K562 (cell line): ENCODE data around the gene SLC48A1. TPM values are rescaled to one million over a fixed set of nuclear protein-coding genes. Genes with fewer than 3 reads are reported as not detected.

Source experiments
- BHLHE40 ChIP-seq: IDR thresholded peaks from 2 replicates; pipeline ENCODE4 v1.6.1; 2011; ENCODE audit warnings: low read length, improper control_type of control experiment
- CEBPG ChIP-seq, 3 experiments: fragments of 200-800 bp in 1 of 3; sonication (Bioruptor generic) in 1 of 3; sonication (generic) in 1 of 3; formaldehyde crosslinking in 1 of 3; IDR thresholded peaks in 2 of 3; conservative IDR thresholded peaks in 1 of 3; 2 replicates each; pipeline versions ENCODE4 v1.6.1 to v1.8.0; 2016 to 2022; ENCODE audit warnings: missing compliant biosample characterization in 2 of 3, missing genetic modification characterization in 2 of 3, mild to moderate bottlenecking in 1 of 3, missing genetic modification reagents in 1 of 3
- DACH1 ChIP-seq: fragments of 450-650 bp; IDR thresholded peaks from 2 replicates; pipeline ENCODE4 v1.6.1; 2018; ENCODE audit not compliant: partially characterized antibody
- GTF2A2 ChIP-seq: IDR thresholded peaks from 2 replicates; pipeline ENCODE4 v1.6.1; 2016; ENCODE audit warnings: mild to moderate bottlenecking, missing genetic modification characterization, missing compliant biosample characterization
- MGA ChIP-seq: fragments of 450-650 bp; IDR thresholded peaks from 2 replicates; pipeline ENCODE4 v1.6.1; 2016; ENCODE audit warnings: mild to moderate bottlenecking, moderate library complexity
- PPARD ChIP-seq: fragments of 250-450 bp; sonication (Bioruptor Pico); IDR thresholded peaks from 2 replicates; pipeline ENCODE4 v1.8.0; 2022; ENCODE audit warnings: inconsistent platforms, mild to moderate bottlenecking, moderate library complexity
- SPI1 ChIP-seq: IDR thresholded peaks from 2 replicates; pipeline ENCODE4 v1.6.1; 2011; ENCODE audit warnings: low read depth, low read length, control low read depth, borderline replicate concordance
- SREBF1 ChIP-seq: fragments of 150-350 bp; IDR thresholded peaks from 2 replicates; pipeline ENCODE4 v1.6.1; 2014; ENCODE audit warnings: antibody characterized with exemption, low read depth, low read length, borderline replicate concordance
- polyA plus RNA-seq, 8 experiments: library from polyadenylated mRNA; depleted of rRNA in 4 of 8; stranded (reverse) in 5 of 8; unstranded in 3 of 8; fragments of >200 nt; fragmentation: Nextera tagmentation in 2 of 8; fragmentation: Illumina TruSeq in 1 of 8; extraction: Ambion mirVana in 2 of 8; extraction: Trizol in 1 of 8; gene quantifications; 2 replicates each; pipeline versions ENCODE4 v1.2.1 to v1.2.3, GENCODE V29; 2011 to 2014; ENCODE audit warnings: inconsistent platforms in 1 of 8, missing spikeins in 1 of 8
- total RNA-seq, 7 experiments: library from RNA; depleted of rRNA in 6 of 7; stranded (reverse); fragments of >200 nt in 6 of 7; fragmentation: Illumina TruSeq in 2 of 7; extraction: Trizol in 2 of 7; gene quantifications; 2 replicates each; pipeline versions ENCODE4 v1.2.1 to v1.2.3, GENCODE V29; 2011 to 2021; ENCODE audit warnings: low replicate concordance in 1 of 7

SLC48A1 gene
- total and polyA plus RNA-seq, 9 of the 15 experiments (the other 6 are each of a cell fraction or from before 2014, with no cell fraction given) = 10.7 to 37.5 (median 18.7) TPM

- TF ChIP-seq MGA (no peak), GTF2A2 (tag) (no peak), BHLHE40 (no peak), DACH1 (no peak), CEBPG (CRISPR knock-in tag; IDR thresholded peaks at IDR 0.05) (no peak), CEBPG (tag; conservative IDR thresholded peaks at IDR 0.05 in 1 of 2, IDR thresholded peaks at IDR 0.05 in 1 of 2) (no peak), PPARD (CRISPR knock-in tag) (no peak), SREBF1 (no peak), SPI1 (no peak)
Observed at GRCh38 chr12:47763481-47764346, 9.3 kb upstream of the SLC48A1 start (continued).
